HepG2 (cell line): ENCODE measurements around the gene ADRA2B. TPM values are rescaled to one million over a fixed set of nuclear protein-coding genes. Genes with fewer than 3 reads are reported as not detected.
"Not testable (repeated sequence)": the region's sequence is repeated elsewhere in the genome, so short reads cannot be mapped to it uniquely, and the experiment has no call there.

ENCODE experiments used
- ATAC-seq: fragments of 200-7000 bp; cut with Tn5 transposase; 3 replicates; pipeline ENCODE4 v1.9.1; 2020; ENCODE audit warnings: mild to moderate bottlenecking, moderate library complexity
- BruUV-seq: library from RNA; stranded (reverse); fragments of 400-500 nt; replicated peaks from 2 replicates; lab custom pipeline; 2021; lab: Mats Ljungman, UMichigan
- CTCF ChIA-PET: fragments of 300-600 bp; formaldehyde crosslinking; extraction: SDS; loops from one replicate; lab custom pipeline; 2021; ENCODE audit warnings: low total read pairs, inconsistent platforms, low intra/inter-chr PET ratio; lab: Yijun Ruan, JAX
- POLR2A ChIA-PET: fragments of 350-600 bp; sonication (Branson Sonifier 250); formaldehyde crosslinking; loops from one replicate; lab custom pipeline; 2020; ENCODE audit warnings: antibody characterized with exemption, inconsistent platforms; lab: Yijun Ruan, JAX
- DNase-seq: peaks from one replicate; pipeline ENCODE4 v3.0.0-alpha.2; 2015; ENCODE audit warnings: low spot score
- FAIRE-seq: peaks from 3 replicates; lab custom pipeline; 2011; peaks lifted over from hg19 to GRCh38; lab: Jason Lieb, UNC
- H2AFZ ChIP-seq: one replicate; pipeline ENCODE4 v1.6.1; 2011; ENCODE audit warnings: low read length, inconsistent platforms
- H3K27ac ChIP-seq: fragments of 300-600 bp; 3 replicates; pipeline ENCODE4 v1.8.0; 2011; ENCODE audit warnings: mixed run types, mild to moderate bottlenecking, mixed read lengths, low read length, inconsistent platforms; ENCODE audit not compliant: insufficient read depth; ENCODE audit errors: extremely low read length
- H3K27me3 ChIP-seq, 2 experiments: fragments of 200-600 bp in 1 of 2; 2 replicates in 1 of 2; 3 replicates in 1 of 2; pipeline versions ENCODE4 v1.6.0 to v1.8.0; 2011; ENCODE audit warnings: low read length in 2 of 2, mild to moderate bottlenecking in 2 of 2, moderate library complexity in 2 of 2, inconsistent platforms in 1 of 2; ENCODE audit not compliant: insufficient read depth in 2 of 2, control insufficient read depth in 1 of 2
- H3K36me3 ChIP-seq, 2 experiments: fragments of 200-600 bp in 1 of 2; replicated peaks in 1 of 2; 2 replicates in 1 of 2; 3 replicates in 1 of 2; pipeline versions ENCODE4 v1.5.1 to v1.8.0; 2011; ENCODE audit warnings: low read length in 2 of 2, inconsistent platforms in 1 of 2; ENCODE audit not compliant: insufficient read depth in 2 of 2, control insufficient read depth in 1 of 2
- H3K4me1 ChIP-seq: 2 replicates; pipeline ENCODE4 v1.5.1; 2012; ENCODE audit warnings: low read length, inconsistent platforms; ENCODE audit not compliant: insufficient read depth
- H3K4me2 ChIP-seq: 2 replicates; pipeline ENCODE4 v1.6.0; 2011; ENCODE audit warnings: low read depth, low read length, inconsistent platforms
- H3K4me3 ChIP-seq, 3 experiments: fragments of 200-600 bp in 1 of 3; sonication (generic), shearing (Covaris generic) in 1 of 3; replicated peaks in 1 of 3; 2 replicates each; pipeline ENCODE4 v1.5.1; 2011 to 2016; ENCODE audit warnings: low read length in 3 of 3, inconsistent platforms in 2 of 3, low read depth in 2 of 3, mild to moderate bottlenecking in 2 of 3, control low read depth in 1 of 3, mixed read lengths in 1 of 3; ENCODE audit not compliant: insufficient read depth in 1 of 3
- H3K79me2 ChIP-seq: one replicate; pipeline ENCODE4 v1.6.1; 2011; ENCODE audit warnings: low read length, inconsistent platforms; ENCODE audit not compliant: insufficient read depth
- H3K9ac ChIP-seq: 2 replicates; pipeline ENCODE4 v1.6.0; 2011; ENCODE audit warnings: mild to moderate bottlenecking, low read depth, low read length, inconsistent platforms; ENCODE audit not compliant: insufficient read depth
- H3K9me3 ChIP-seq: 2 replicates; pipeline ENCODE4 v1.5.1; 2012; ENCODE audit warnings: mild to moderate bottlenecking, low read length
- H4K20me1 ChIP-seq: 2 replicates; pipeline ENCODE4 v1.6.0; 2011; ENCODE audit warnings: inconsistent platforms, mild to moderate bottlenecking, low read length, moderate library complexity; ENCODE audit not compliant: insufficient read depth
- ATF7 ChIP-seq, 2 experiments: fragments of 450-650 bp in 1 of 2; sonication (generic) in 1 of 2; formaldehyde crosslinking in 1 of 2; IDR thresholded peaks; 2 replicates each; pipeline versions ENCODE4 v1.4.0 to v1.6.1; 2016 to 2020; ENCODE audit warnings: antibody characterized with exemption in 1 of 2, mild to moderate bottlenecking in 1 of 2, missing genetic modification reagents in 1 of 2
- CEBPG ChIP-seq: IDR thresholded peaks from 2 replicates; pipeline ENCODE4 v1.6.1; 2016
- NONO ChIP-seq, 2 experiments: fragments of 450-650 bp in 1 of 2; sonication (generic) in 1 of 2; formaldehyde crosslinking in 1 of 2; IDR thresholded peaks in 1 of 2; conservative IDR thresholded peaks in 1 of 2; 2 replicates each; pipeline versions ENCODE4 v1.6.1 to v1.8.0; 2017 to 2022; ENCODE audit warnings: mild to moderate bottlenecking in 1 of 2, missing genetic modification reagents in 1 of 2, moderate library complexity in 1 of 2
- RAD21 ChIP-seq: fragments of 450-650 bp; formaldehyde crosslinking; IDR thresholded peaks from 2 replicates; pipeline ENCODE4 v1.5.0; 2020; ENCODE audit warnings: mild to moderate bottlenecking
- RXRA ChIP-seq: sonication (generic); formaldehyde crosslinking; IDR thresholded peaks from 2 replicates; pipeline ENCODE4 v1.5.1; 2020; ENCODE audit warnings: missing genetic modification reagents
- ZNF777 ChIP-seq: sonication (generic); formaldehyde crosslinking; IDR thresholded peaks from 2 replicates; pipeline ENCODE4 v1.4.0; 2020; ENCODE audit warnings: missing genetic modification reagents
- WGBS: methylation state at CpG from one replicate; pipeline ENCODE4 v1.1.6; 2017; ENCODE audit warnings: low lambda C conversion rate; 5-methylcytosine and 5-hydroxymethylcytosine counted together
- in situ Hi-C: cut with HindIII; loops from 2 replicates; pipeline ENCODE4 v1.10.0; 2017; ENCODE audit warnings: low pct_unique_long_range_greater_than_20kb; ENCODE audit not compliant: extremely low pct_ligation_motif_present
- intact Hi-C: fragments of 100-400 bp; cut with micrococcal nuclease; formaldehyde crosslinking; loops from one replicate; pipeline ENCODE4 v1.10.0; 2022; ENCODE audit not compliant: unreplicated experiment
- polyA plus RNA-seq, 8 experiments: library from polyadenylated mRNA; depleted of rRNA in 3 of 8; stranded (reverse) in 7 of 8; unstranded in 1 of 8; fragments of >200 nt; fragmentation: Illumina TruSeq in 4 of 8; extraction: Trizol in 4 of 8; gene quantifications; 2 replicates each; pipeline versions ENCODE4 v1.2.1 to v1.2.3, GENCODE V29; 2011 to 2016; ENCODE audit warnings: low read depth in 4 of 8, missing spikeins in 1 of 8, mixed read lengths in 1 of 8; ENCODE audit not compliant: insufficient read depth in 1 of 8
- total RNA-seq, 5 experiments: library from RNA; depleted of rRNA; stranded (reverse); fragments of >200 nt; fragmentation: Illumina TruSeq; extraction: Trizol; gene quantifications; 2 replicates each; pipeline ENCODE4 v1.2.3, GENCODE V29; 2016; ENCODE audit warnings: low read depth in 1 of 5
- TF ChIP-seq, protein P1 (sequence below): fragments of 450-650 bp; IDR thresholded peaks from 2 replicates; pipeline ENCODE4 v1.6.1; 2016
- TF ChIP-seq, protein P2 (sequence below): sonication (generic); formaldehyde crosslinking; IDR thresholded peaks from 2 replicates; pipeline ENCODE4 v1.5.1; 2020; ENCODE audit warnings: mild to moderate bottlenecking, missing genetic modification reagents, moderate library complexity
- TF ChIP-seq, protein P3 (sequence below): sonication (generic); formaldehyde crosslinking; IDR thresholded peaks from 2 replicates; pipeline ENCODE4 v1.9.0; 2022; ENCODE audit warnings: missing genetic modification reagents, mild to moderate bottlenecking, borderline replicate concordance
- TF ChIP-seq, protein P4 (sequence below): sonication (generic); IDR thresholded peaks from 2 replicates; pipeline ENCODE4 v1.6.1; 2016; ENCODE audit warnings: low read depth, borderline replicate concordance

Gene ADRA2B
- total and polyA plus RNA-seq, 2 of the 13 experiments (the other 11 are each of a cell fraction or from before 2014, with no cell fraction given): not detected

DNA sequence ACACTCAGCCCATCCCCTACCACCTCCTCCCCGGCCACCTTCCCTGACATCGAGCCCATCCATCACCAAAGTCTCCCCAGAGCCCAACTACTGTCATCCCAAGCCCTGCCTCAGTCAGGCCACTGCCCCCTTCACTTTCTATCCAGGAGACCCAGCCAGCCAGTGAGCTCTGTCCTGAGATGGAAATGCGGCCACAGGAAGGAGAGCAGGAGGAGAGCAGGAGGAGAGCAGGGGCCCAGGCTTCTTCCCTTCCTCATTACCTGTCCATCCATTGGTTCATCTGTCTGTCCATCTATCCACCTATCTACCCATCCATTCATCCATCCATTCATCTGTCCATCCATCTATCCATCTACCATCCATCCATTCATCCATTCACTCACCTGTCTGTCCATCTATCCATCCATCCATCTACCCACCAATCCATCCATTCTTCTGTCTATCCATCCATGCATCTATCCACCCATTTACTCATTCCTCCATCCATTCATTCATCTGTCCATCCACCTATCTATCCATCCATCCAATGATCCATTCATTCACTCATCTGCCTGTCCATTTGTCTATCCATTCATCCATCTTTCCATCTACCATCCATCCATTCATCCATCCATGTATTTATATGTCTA, 52.2 kb downstream of the ADRA2B start (continued):
- TF ChIP-seq ATF7 (IDR thresholded peaks at IDR 0.05) (0 out of 2 replicates have a peak, but pooled peaks have one; percentile 16), NONO (IDR thresholded peaks at IDR 0.05) (peak; percentile 14; the same call in 1 of the 2 replicates)
- not testable (repeated sequence) for TF ChIP-seq ATF7 (CRISPR knock-in tag; IDR thresholded peaks at IDR 0.05); NONO (CRISPR knock-in tag; conservative IDR thresholded peaks at IDR 0.05)
- TF ChIP-seq, protein P1, sequence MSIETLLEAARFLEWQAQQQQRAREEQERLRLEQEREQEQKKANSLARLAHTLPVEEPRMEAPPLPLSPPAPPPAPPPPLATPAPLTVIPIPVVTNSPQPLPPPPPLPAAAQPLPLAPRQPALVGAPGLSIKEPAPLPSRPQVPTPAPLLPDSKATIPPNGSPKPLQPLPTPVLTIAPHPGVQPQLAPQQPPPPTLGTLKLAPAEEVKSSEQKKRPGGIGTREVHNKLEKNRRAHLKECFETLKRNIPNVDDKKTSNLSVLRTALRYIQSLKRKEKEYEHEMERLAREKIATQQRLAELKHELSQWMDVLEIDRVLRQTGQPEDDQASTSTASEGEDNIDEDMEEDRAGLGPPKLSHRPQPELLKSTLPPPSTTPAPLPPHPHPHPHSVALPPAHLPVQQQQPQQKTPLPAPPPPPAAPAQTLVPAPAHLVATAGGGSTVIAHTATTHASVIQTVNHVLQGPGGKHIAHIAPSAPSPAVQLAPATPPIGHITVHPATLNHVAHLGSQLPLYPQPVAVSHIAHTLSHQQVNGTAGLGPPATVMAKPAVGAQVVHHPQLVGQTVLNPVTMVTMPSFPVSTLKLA: peak; percentile 1; the same call in 1 of the 2 replicates

DNA sequence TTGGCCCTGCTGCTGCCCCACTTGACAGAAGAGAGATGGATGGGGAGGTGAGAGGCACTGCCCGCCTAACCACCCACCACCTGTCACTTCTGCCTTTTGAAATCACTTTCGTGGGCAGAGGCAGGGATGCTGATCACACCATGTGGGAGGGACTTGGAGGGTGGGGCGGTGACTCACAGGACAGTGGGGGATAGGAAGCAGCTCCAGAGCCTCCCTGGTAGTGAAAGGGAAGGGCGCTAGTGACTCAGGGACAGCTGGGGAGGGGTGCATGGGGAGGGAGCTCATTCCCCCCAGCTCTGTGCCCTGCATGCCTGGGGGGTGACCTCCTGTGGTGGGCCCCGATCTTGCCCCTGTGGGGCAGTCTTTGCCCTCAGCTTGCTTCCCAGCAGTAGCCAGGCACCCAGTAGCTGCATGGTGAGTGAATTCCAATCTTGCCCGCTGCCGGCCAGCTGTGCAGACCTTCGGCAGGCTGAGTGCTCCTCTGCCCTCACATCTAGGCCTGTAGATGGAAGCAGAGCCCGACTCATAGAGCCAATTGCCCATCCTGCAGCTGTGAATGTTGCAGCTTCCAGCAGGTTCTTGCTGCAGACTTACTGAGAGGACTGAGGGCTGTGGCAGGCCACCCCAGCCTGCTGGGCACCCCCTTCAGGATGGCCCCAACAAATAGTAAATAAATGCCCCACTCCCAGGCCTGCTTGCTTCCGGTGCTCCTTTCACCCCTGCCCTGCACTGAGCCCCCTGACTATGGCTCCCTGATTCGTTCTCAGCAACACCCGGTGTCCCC, 53.1 kb downstream of the ADRA2B start:
- H3K36me3 ChIP-seq, H4K20me1 ChIP-seq, H2AFZ ChIP-seq, H3K79me2 ChIP-seq, H3K27me3 ChIP-seq, H3K27ac ChIP-seq, H3K9ac ChIP-seq, H3K4me3 ChIP-seq, H3K9me3 ChIP-seq, BruUV-seq: not testable (repeated sequence)
- in situ Hi-C loops (loop anchor here (25.0 kb wide), 1 partner anchor 1599 kb away; the partner anchor contains the start of genes ACTR1B and C2orf92), intact Hi-C loops (loop anchor here (10.0 kb wide), 1 partner anchor 51 kb away; the partner anchor contains the start of gene ADRA2B)
- peaks cover 75% of the 10 kb centered on the region for H3K4me1 ChIP-seq
- H3K4me2 ChIP-seq: peak overlapping the region; percentile 14; the same call in 1 of the 2 replicates
- ChIA-PET CTCF (interaction anchor here (0.6 kb wide), 1 partner anchor 54 kb away, joined by 3 read pairs; no protein-coding TSS in a partner anchor), POLR2A (interaction anchor here (0.6 kb wide), 1 partner anchor 1582 kb away, joined by 4 read pairs; the partner anchor contains the start of gene COX5B)
- FAIRE-seq (peak; percentile 39), DNase-seq (peak; percentile 74), ATAC-seq (peak; percentile 52)
- WGBS: 20% methylated on average over 11 of the region's 12 CpGs
- TF ChIP-seq CEBPG (CRISPR knock-in tag) (0 out of 2 replicates have a peak, but pooled peaks have one; percentile 11), RAD21 (CRISPR knock-in tag) (peak; percentile 95), RXRA (CRISPR knock-in tag) (peak; percentile 44; the same call in 1 of the 2 replicates), ZNF777 (0 out of 2 replicates have a peak, but pooled peaks have one; percentile 23)
- TF ChIP-seq, protein P2, sequence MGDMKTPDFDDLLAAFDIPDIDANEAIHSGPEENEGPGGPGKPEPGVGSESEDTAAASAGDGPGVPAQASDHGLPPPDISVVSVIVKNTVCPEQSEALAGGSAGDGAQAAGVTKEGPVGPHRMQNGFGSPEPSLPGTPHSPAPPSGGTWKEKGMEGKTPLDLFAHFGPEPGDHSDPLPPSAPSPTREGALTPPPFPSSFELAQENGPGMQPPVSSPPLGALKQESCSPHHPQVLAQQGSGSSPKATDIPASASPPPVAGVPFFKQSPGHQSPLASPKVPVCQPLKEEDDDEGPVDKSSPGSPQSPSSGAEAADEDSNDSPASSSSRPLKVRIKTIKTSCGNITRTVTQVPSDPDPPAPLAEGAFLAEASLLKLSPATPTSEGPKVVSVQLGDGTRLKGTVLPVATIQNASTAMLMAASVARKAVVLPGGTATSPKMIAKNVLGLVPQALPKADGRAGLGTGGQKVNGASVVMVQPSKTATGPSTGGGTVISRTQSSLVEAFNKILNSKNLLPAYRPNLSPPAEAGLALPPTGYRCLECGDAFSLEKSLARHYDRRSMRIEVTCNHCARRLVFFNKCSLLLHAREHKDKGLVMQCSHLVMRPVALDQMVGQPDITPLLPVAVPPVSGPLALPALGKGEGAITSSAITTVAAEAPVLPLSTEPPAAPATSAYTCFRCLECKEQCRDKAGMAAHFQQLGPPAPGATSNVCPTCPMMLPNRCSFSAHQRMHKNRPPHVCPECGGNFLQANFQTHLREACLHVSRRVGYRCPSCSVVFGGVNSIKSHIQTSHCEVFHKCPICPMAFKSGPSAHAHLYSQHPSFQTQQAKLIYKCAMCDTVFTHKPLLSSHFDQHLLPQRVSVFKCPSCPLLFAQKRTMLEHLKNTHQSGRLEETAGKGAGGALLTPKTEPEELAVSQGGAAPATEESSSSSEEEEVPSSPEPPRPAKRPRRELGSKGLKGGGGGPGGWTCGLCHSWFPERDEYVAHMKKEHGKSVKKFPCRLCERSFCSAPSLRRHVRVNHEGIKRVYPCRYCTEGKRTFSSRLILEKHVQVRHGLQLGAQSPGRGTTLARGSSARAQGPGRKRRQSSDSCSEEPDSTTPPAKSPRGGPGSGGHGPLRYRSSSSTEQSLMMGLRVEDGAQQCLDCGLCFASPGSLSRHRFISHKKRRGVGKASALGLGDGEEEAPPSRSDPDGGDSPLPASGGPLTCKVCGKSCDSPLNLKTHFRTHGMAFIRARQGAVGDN (CRISPR knock-in tag): peak; percentile 41
- TF ChIP-seq, protein P3, sequence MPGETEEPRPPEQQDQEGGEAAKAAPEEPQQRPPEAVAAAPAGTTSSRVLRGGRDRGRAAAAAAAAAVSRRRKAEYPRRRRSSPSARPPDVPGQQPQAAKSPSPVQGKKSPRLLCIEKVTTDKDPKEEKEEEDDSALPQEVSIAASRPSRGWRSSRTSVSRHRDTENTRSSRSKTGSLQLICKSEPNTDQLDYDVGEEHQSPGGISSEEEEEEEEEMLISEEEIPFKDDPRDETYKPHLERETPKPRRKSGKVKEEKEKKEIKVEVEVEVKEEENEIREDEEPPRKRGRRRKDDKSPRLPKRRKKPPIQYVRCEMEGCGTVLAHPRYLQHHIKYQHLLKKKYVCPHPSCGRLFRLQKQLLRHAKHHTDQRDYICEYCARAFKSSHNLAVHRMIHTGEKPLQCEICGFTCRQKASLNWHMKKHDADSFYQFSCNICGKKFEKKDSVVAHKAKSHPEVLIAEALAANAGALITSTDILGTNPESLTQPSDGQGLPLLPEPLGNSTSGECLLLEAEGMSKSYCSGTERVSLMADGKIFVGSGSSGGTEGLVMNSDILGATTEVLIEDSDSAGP (CRISPR knock-in tag): peak; percentile 36; the same call in 1 of the 2 replicates
- TF ChIP-seq, protein P4, sequence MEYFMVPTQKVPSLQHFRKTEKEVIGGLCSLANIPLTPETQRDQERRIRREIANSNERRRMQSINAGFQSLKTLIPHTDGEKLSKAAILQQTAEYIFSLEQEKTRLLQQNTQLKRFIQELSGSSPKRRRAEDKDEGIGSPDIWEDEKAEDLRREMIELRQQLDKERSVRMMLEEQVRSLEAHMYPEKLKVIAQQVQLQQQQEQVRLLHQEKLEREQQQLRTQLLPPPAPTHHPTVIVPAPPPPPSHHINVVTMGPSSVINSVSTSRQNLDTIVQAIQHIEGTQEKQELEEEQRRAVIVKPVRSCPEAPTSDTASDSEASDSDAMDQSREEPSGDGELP: peak; percentile 79; the same call in 1 of the 2 replicates
